Mucosa of descending colon (tissue), 3 donors: ENCODE results near the gene C2orf92. TPM values are rescaled to one million over a fixed set of nuclear protein-coding genes. Genes with fewer than 3 reads are reported as not detected.

Experiments used
- ATAC-seq: fragments of 200-7000 bp; cut with Tn5 transposase; one replicate; pipeline ENCODE4 v1.9.1; 2020; ENCODE audit warnings: mild to moderate bottlenecking, moderate library complexity
- DNase-seq, 3 donors: peaks; one replicate each; pipeline ENCODE4 v3.0.0-alpha.2; 2020
- H3K36me3 ChIP-seq: fragments of 200-600 bp; one replicate; pipeline ENCODE4 v1.8.0; 2021; ENCODE audit warnings: low read depth, mild to moderate bottlenecking
- H3K4me1 ChIP-seq: fragments of 200-600 bp; one replicate; pipeline ENCODE4 v1.8.0; 2021; ENCODE audit warnings: low read depth, mild to moderate bottlenecking
- H3K4me3 ChIP-seq: fragments of 200-600 bp; one replicate; pipeline ENCODE4 v1.8.0; 2021; ENCODE audit warnings: mild to moderate bottlenecking
- H3K9me3 ChIP-seq: fragments of 200-600 bp; one replicate; pipeline ENCODE4 v1.8.0; 2021; ENCODE audit warnings: mild to moderate bottlenecking
- intact Hi-C, 2 donors: fragments of 100-400 bp; cut with DNase I in 1 of 2; cut with micrococcal nuclease in 1 of 2; formaldehyde crosslinking; loops; one replicate each; pipeline versions ENCODE4 v1.11.0 to v1.11.1; 2022; cut with DNase I, micrococcal nuclease
- total RNA-seq, 3 donors: library from RNA; stranded (reverse); fragmentation: NEBNext Ultra II Directional in 2 of 3; extraction: Animal tissue kit (Norgen Biotek cat#: 25700) in 2 of 3; gene quantifications; one replicate each; pipeline versions ENCODE4 v1.2.1 to v1.2.4, GENCODE V29; 2021 to 2023
- TF ChIP-seq, protein P1 (sequence below): fragments of 200-600 bp; IDR thresholded peaks from one replicate; pipeline ENCODE4 v1.8.0; 2022; ENCODE audit warnings: antibody characterized with exemption, mild to moderate bottlenecking
- donor health status: DM: no; HTN: no; CAD: no; lungs with moderate emphysema.
- donor health status: DM: no; HTN: no; CAD: no.
- donor health status: DM: no; HTN: yes; CAD: no.

The C2orf92 gene
- total RNA-seq, 3 donors from 2014 or later, result 8.7 to 12.5 (median 11.7) TPM

GRCh38 chr2:97706112-97706511, 36.6 kb downstream of the C2orf92 start:
- no peak for DNase-seq
- TF ChIP-seq, protein P1, sequence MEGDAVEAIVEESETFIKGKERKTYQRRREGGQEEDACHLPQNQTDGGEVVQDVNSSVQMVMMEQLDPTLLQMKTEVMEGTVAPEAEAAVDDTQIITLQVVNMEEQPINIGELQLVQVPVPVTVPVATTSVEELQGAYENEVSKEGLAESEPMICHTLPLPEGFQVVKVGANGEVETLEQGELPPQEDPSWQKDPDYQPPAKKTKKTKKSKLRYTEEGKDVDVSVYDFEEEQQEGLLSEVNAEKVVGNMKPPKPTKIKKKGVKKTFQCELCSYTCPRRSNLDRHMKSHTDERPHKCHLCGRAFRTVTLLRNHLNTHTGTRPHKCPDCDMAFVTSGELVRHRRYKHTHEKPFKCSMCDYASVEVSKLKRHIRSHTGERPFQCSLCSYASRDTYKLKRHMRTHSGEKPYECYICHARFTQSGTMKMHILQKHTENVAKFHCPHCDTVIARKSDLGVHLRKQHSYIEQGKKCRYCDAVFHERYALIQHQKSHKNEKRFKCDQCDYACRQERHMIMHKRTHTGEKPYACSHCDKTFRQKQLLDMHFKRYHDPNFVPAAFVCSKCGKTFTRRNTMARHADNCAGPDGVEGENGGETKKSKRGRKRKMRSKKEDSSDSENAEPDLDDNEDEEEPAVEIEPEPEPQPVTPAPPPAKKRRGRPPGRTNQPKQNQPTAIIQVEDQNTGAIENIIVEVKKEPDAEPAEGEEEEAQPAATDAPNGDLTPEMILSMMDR, result no peak
- Histone ChIP-seq H3K4me1 (no peaks in the 10 kb centered on the region), H3K36me3 (no peaks in the 10 kb centered on the region), H3K9me3 (no peaks in the 10 kb centered on the region), H3K4me3 (no peak overlapping the region)
- intact Hi-C loops, result no loop called here
- ATAC-seq, result no peak

DNA sequence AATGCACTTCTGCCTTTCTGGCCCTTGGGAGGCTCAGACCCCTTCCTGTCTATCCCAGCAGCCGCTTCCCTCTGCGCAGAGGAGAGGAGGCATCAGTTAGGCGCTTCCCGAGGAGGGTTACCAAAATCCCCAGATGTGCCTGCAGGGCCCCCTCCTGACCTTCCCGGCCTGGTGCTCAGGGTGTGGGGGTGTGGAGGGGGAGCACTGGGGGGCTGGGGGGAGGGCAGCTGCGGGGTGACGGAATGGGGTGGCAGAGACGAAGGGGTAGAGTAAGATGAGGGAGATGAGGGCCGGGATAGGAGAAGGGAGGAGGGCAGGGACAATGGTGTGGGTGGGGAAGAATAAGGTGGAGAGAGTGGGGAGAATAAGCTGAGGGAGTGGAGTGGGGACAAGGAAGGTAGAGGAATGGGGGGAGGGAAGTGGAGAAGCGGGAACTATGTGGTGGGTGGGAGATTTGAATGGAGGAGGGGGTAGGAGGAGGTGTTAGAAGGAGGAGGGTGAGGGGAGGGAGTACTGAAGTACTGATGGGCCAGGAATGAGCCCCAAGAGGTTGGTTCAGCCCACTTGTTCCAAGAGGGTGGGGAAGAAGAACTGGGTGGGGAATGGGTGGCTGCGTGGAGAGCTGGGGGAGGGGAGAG, 37.3 kb downstream of the C2orf92 start:
- intact Hi-C loops, result no loop called here
- Histone ChIP-seq H3K4me1 (no peaks in the 10 kb centered on the region), H3K36me3 (no peaks in the 10 kb centered on the region), H3K4me3 (no peak overlapping the region), H3K9me3 (no peaks in the 10 kb centered on the region)
- DNase-seq (no peak), ATAC-seq (no peak)
- TF ChIP-seq, protein P1, result no peak

GRCh38 chr2:97707362-97708047, 38.0 kb downstream of the C2orf92 start:
- intact Hi-C loops, result no loop called here
- no peaks in the 10 kb centered on the region for H3K9me3 ChIP-seq
- H3K36me3 ChIP-seq, result no peaks in the 10 kb centered on the region
- no peak overlapping the region for H3K4me3 ChIP-seq
- no peaks in the 10 kb centered on the region for H3K4me1 ChIP-seq
- peak; percentile 93 for ATAC-seq
- TF ChIP-seq, protein P1, result no peak
- peak in 2 of 3 donors; percentile 70 to 73 for DNase-seq

DNA sequence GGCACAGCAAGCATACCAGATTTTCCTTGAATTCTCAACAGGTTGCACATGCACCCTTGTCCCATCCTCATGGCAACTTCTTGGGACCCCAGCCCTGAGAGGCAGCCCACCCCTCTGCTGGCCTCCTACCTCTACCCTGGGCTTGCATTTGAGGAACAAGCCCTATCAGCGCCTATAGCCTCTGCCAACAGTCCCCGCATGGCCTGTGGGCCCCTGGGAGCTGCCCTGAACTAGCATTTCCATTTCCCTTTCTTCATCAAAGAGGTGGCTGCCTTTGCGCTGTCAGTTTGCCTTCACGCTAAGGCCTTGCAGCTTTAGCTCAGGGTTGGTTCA, 38.5 kb downstream of the C2orf92 start:
- no peak for DNase-seq
- Histone ChIP-seq H3K36me3 (no peaks in the 10 kb centered on the region), H3K4me3 (no peak overlapping the region), H3K9me3 (no peaks in the 10 kb centered on the region), H3K4me1 (no peaks in the 10 kb centered on the region)
- intact Hi-C loops, result no loop called here
- ATAC-seq, result no peak
- TF ChIP-seq, protein P1, result no peak

GRCh38 chr2:97708608-97709007, 39.1 kb downstream of the C2orf92 start:
- H3K4me1 ChIP-seq, result no peaks in the 10 kb centered on the region
- TF ChIP-seq, protein P1, result no peak
- H3K36me3 ChIP-seq, result no peaks in the 10 kb centered on the region
- H3K4me3 ChIP-seq, result no peak overlapping the region
- intact Hi-C loops, result no loop called here
- DNase-seq (no peak), ATAC-seq (no peak)
- H3K9me3 ChIP-seq, result no peaks in the 10 kb centered on the region
